ENCODE measurements around the gene ZNF287. TPM values are rescaled to one million over a fixed set of nuclear protein-coding genes. Genes with fewer than 3 reads are reported as not detected.

ZNF287 gene
- total and polyA plus RNA-seq, 10 of the 15 experiments (the other 5 are each of a cell fraction or from before 2014, with no cell fraction given) = 1.9 to 15.5 (median 4.0) TPM

DNA sequence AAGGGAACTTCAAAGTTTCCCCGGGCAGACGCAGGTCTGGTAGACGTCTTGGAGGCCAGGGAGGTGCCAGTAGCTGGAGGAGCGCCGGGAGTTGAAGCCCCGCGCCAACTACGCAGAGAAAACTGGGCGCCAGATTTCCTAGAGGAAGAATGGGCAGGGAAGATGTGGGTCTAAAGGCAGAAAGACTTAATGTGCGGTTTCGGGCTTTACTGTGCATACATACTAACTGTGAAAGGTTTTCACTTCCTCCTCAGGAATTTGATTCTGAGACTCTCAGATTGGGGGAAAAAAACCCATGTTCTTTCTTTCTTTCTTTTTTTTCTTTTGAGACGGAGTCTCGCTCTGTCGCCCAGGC is 331 bp upstream of the ZNF287 start:
- WGBS (ENCODE audit: insufficient coverage, insufficient replicate concordance, low lambda C conversion rate, missing lambda C conversion rate) = 2% methylated on average over 14 of the region's 14 CpGs
- POLR2A ChIA-PET = no interaction called here
- H3K4me2 ChIP-seq (ENCODE audit: control insufficient read depth, insufficient read depth) = peak overlapping the region; percentile 94

More for the DNA sequence above, 331 bp upstream of the ZNF287 start:
- H3K9ac ChIP-seq (ENCODE audit: control insufficient read depth, insufficient read depth, low read length) = no peak overlapping the region
- peak overlapping the region; percentile 92 for H2AFZ ChIP-seq (ENCODE audit: control insufficient read depth, low read depth, low read length)
- peaks cover 11% of the 10 kb centered on the region; the same call in 1 of the 2 replicates for H3K4me1 ChIP-seq (ENCODE audit: control insufficient read depth, insufficient read depth, low read length)
- ChIA-PET RAD21 (ENCODE audit: unreplicated experiment) (no interaction called here), SMC1A (ENCODE audit: uncharacterized antibody, unreplicated experiment) (interaction anchor here (1.1 kb wide), 1 partner anchor 18 kb away, joined by 3 read pairs; no protein-coding TSS in a partner anchor), CTCF (interaction anchor here (1.1 to 1.3 kb wide), 2 partner anchors 20 to 48 kb away, joined by 4 to 5 read pairs; no protein-coding TSS in a partner anchor)
- H3K4me3 ChIP-seq = peak overlapping the region; percentile 77
- no TSS peak for BruUV-seq (replicated peaks)
- DNase-seq (ENCODE audit: low read depth, low spot score) = peak; percentile 5
- in situ Hi-C loops (cut with MboI) = no loop called here
- ATAC-seq = peak; percentile 28
- no peak for TF ChIP-seq NFYA (IDR thresholded peaks at IDR 0.05; ENCODE audit: borderline replicate concordance, low read depth, low read length)
- TF ChIP-seq ZBTB33 (IDR thresholded peaks at IDR 0.05) = no peak
- TF ChIP-seq SPI1 (IDR thresholded peaks at IDR 0.05; ENCODE audit: borderline replicate concordance, insufficient read depth, low read depth, low read length) = peak; percentile 42; the same call in 1 of the 2 replicates
- no peak for TF ChIP-seq EGR1 (IDR thresholded peaks at IDR 0.05; ENCODE audit: borderline replicate concordance in 1 of 2, low read depth in 2 of 2, low read length in 2 of 2)
- peak; percentile 68 for TF ChIP-seq RUNX3 (IDR thresholded peaks at IDR 0.05; ENCODE audit: low read length)
- no peak for TF ChIP-seq SMAD1 (IDR thresholded peaks at IDR 0.05; ENCODE audit: low read depth, partially characterized antibody)
- no peak for TF ChIP-seq JUND (IDR thresholded peaks at IDR 0.05; ENCODE audit: low read depth, low read length)
- peak; percentile 47; the same call in 1 of the 2 replicates for TF ChIP-seq IKZF1 (conservative IDR thresholded peaks at IDR 0.05)
- peak in 1 of 2 experiments; percentile 49; a peak in 3 of 4 replicates for TF ChIP-seq IKZF2 (IDR thresholded peaks at IDR 0.05)
- no peak for TF ChIP-seq MXI1 (IDR thresholded peaks at IDR 0.05; ENCODE audit: low read depth, low read length)
- TF ChIP-seq TCF3 (IDR thresholded peaks at IDR 0.05; ENCODE audit: borderline replicate concordance, insufficient read depth, low read depth, low read length) = no peak
- TF ChIP-seq NBN (IDR thresholded peaks at IDR 0.05) = 0 out of 2 replicates have a peak, but pooled peaks have one; percentile 35
- peak; percentile 99 for TF ChIP-seq KDM1A (IDR thresholded peaks at IDR 0.05; ENCODE audit: borderline replicate concordance)
- no peak for TF ChIP-seq KLF5 (IDR thresholded peaks at IDR 0.05; ENCODE audit: partially characterized antibody)
- no peak for TF ChIP-seq TCF12 (IDR thresholded peaks at IDR 0.05; ENCODE audit: low read depth, low read length)
- TF ChIP-seq POLR2AphosphoS5 (IDR thresholded peaks at IDR 0.05; ENCODE audit: low read length) = no peak
- TF ChIP-seq, protein P1, sequence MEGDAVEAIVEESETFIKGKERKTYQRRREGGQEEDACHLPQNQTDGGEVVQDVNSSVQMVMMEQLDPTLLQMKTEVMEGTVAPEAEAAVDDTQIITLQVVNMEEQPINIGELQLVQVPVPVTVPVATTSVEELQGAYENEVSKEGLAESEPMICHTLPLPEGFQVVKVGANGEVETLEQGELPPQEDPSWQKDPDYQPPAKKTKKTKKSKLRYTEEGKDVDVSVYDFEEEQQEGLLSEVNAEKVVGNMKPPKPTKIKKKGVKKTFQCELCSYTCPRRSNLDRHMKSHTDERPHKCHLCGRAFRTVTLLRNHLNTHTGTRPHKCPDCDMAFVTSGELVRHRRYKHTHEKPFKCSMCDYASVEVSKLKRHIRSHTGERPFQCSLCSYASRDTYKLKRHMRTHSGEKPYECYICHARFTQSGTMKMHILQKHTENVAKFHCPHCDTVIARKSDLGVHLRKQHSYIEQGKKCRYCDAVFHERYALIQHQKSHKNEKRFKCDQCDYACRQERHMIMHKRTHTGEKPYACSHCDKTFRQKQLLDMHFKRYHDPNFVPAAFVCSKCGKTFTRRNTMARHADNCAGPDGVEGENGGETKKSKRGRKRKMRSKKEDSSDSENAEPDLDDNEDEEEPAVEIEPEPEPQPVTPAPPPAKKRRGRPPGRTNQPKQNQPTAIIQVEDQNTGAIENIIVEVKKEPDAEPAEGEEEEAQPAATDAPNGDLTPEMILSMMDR (IDR thresholded peaks at IDR 0.05 in 2 of 3, conservative IDR thresholded peaks at IDR 0.05 in 1 of 3; ENCODE audit: control insufficient read depth in 2 of 3, extremely low read depth in 1 of 3, insufficient read depth in 1 of 3, low read depth in 3 of 3, low read length in 3 of 3) = no peak
- 0 out of 4 replicates have a peak, but pooled peaks cover 0 to 4% of the 10 kb centered on the region in 2 experiments for H3K36me3 ChIP-seq (ENCODE audit: control insufficient read depth in 2 of 2, insufficient read depth in 2 of 2, low read length in 1 of 2)
- FAIRE-seq = no peak
- no peaks in the 10 kb centered on the region for H4K20me1 ChIP-seq (ENCODE audit: control insufficient read depth, insufficient read depth)
- intact Hi-C loops (cut with micrococcal nuclease; ENCODE audit: unreplicated experiment) = no loop called here
- H3K9me3 ChIP-seq (replicated peaks; ENCODE audit: control insufficient read depth, insufficient read depth, low read length) = peaks cover 5% of the 10 kb centered on the region; the same call in 2 of the 3 replicates
- H3K27me3 ChIP-seq (replicated peaks in 1 of 2; ENCODE audit: control insufficient read depth in 2 of 2, insufficient read depth in 2 of 2, low read length in 1 of 2) = no peaks in the 10 kb centered on the region
- H3K79me2 ChIP-seq (ENCODE audit: control insufficient read depth, insufficient read depth, low read length) = no peaks in the 10 kb centered on the region; the same call in 1 of the 2 replicates
- no peak overlapping the region for H3K27ac ChIP-seq (ENCODE audit: control insufficient read depth, insufficient read depth)

Measured in GM12878 (cell line).